Uterus (tissue), 4 donors: Measurements from ENCODE around the gene GRIK3. TPM values are rescaled to one million over a fixed set of nuclear protein-coding genes. Genes with fewer than 3 reads are reported as not detected.

Source experiments
- DNase-seq, 2 donors: peaks; one replicate each; pipeline ENCODE4 v3.0.0-alpha.2; 2019 to 2020
- H3K27ac ChIP-seq, 2 donors: fragments of 200-600 bp; sonication (generic); 1 replicate in 1 of 2; 2 replicates in 1 of 2; pipeline ENCODE4 v1.5.1; 2016 to 2018
- H3K27me3 ChIP-seq, 2 donors: fragments of 200-600 bp; sonication (generic); one replicate each; pipeline ENCODE4 v1.5.1; 2018 to 2019; ENCODE audit warnings: control low read depth in 1 of 2
- H3K36me3 ChIP-seq, 2 donors: fragments of 200-600 bp; sonication (generic); one replicate each; pipeline ENCODE4 v1.5.1; 2019; ENCODE audit warnings: control low read depth in 1 of 2
- H3K4me1 ChIP-seq, 2 donors: fragments of 200-600 bp; sonication (generic); one replicate each; pipeline ENCODE4 v1.5.1; 2018 to 2019; ENCODE audit warnings: control low read depth in 1 of 2
- H3K4me3 ChIP-seq, 2 donors: fragments of 200-600 bp; sonication (generic); 1 replicate in 1 of 2; 2 replicates in 1 of 2; pipeline ENCODE4 v1.5.1; 2018 to 2019; ENCODE audit warnings: mild to moderate bottlenecking in 1 of 2
- H3K9me3 ChIP-seq, 2 donors: fragments of 200-600 bp; sonication (generic); one replicate each; pipeline ENCODE4 v1.5.1; 2019; ENCODE audit warnings: control low read depth in 1 of 2
- POLR2A ChIP-seq, 2 donors: fragments of 450-650 bp; IDR thresholded peaks; one replicate each; pipeline ENCODE4 v1.6.1; 2016; ENCODE audit warnings: antibody characterized with exemption in 2 of 2, mild to moderate bottlenecking in 1 of 2, moderate library complexity in 1 of 2
- intact Hi-C: fragments of 100-400 bp; cut with DNase I; formaldehyde crosslinking; loops from one replicate; pipeline ENCODE4 v1.15.1; 2023; ENCODE audit warnings: low total_unique reads
- total RNA-seq, 4 donors: library from RNA; depleted of rRNA in 3 of 4; stranded (reverse); fragments of >200 nt in 3 of 4; gene quantifications; one replicate each; pipeline versions ENCODE4 v1.1.0 to v1.2.4, GENCODE V29; 2014 to 2023
- TF ChIP-seq, protein P1 (sequence below), 4 experiments: fragments of 200-600 bp in 2 of 4; fragments of 450-650 bp in 2 of 4; sonication (generic) in 2 of 4; IDR thresholded peaks; one replicate each; pipeline ENCODE4 v1.5.1; 2016 to 2019; ENCODE audit warnings: antibody characterized with exemption in 4 of 4, mild to moderate bottlenecking in 2 of 4, moderate library complexity in 1 of 4
- donor health status: DM: yes; HTN: yes; CAD: no.

Gene GRIK3
- total RNA-seq, 4 donors from 2014 or later = 0.52 to 1.6 TPM; not detected in 2

GRCh38 chr1:36759355-36759754 lies 275.0 kb downstream of the GRIK3 start:
- no peak for DNase-seq
- H3K27ac ChIP-seq = no peak overlapping the region
- TF ChIP-seq, protein P1, sequence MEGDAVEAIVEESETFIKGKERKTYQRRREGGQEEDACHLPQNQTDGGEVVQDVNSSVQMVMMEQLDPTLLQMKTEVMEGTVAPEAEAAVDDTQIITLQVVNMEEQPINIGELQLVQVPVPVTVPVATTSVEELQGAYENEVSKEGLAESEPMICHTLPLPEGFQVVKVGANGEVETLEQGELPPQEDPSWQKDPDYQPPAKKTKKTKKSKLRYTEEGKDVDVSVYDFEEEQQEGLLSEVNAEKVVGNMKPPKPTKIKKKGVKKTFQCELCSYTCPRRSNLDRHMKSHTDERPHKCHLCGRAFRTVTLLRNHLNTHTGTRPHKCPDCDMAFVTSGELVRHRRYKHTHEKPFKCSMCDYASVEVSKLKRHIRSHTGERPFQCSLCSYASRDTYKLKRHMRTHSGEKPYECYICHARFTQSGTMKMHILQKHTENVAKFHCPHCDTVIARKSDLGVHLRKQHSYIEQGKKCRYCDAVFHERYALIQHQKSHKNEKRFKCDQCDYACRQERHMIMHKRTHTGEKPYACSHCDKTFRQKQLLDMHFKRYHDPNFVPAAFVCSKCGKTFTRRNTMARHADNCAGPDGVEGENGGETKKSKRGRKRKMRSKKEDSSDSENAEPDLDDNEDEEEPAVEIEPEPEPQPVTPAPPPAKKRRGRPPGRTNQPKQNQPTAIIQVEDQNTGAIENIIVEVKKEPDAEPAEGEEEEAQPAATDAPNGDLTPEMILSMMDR (IDR thresholded peaks at IDR 0.05) = no peak
- TF ChIP-seq POLR2A (IDR thresholded peaks at IDR 0.05) = no peak
- H3K9me3 ChIP-seq = no peaks in the 10 kb centered on the region
- no peaks in the 10 kb centered on the region for H3K4me1 ChIP-seq
- no peaks in the 10 kb centered on the region for H3K27me3 ChIP-seq
- intact Hi-C loops = no loop called here
- H3K4me3 ChIP-seq = no peak overlapping the region
- no peaks in the 10 kb centered on the region for H3K36me3 ChIP-seq

DNA sequence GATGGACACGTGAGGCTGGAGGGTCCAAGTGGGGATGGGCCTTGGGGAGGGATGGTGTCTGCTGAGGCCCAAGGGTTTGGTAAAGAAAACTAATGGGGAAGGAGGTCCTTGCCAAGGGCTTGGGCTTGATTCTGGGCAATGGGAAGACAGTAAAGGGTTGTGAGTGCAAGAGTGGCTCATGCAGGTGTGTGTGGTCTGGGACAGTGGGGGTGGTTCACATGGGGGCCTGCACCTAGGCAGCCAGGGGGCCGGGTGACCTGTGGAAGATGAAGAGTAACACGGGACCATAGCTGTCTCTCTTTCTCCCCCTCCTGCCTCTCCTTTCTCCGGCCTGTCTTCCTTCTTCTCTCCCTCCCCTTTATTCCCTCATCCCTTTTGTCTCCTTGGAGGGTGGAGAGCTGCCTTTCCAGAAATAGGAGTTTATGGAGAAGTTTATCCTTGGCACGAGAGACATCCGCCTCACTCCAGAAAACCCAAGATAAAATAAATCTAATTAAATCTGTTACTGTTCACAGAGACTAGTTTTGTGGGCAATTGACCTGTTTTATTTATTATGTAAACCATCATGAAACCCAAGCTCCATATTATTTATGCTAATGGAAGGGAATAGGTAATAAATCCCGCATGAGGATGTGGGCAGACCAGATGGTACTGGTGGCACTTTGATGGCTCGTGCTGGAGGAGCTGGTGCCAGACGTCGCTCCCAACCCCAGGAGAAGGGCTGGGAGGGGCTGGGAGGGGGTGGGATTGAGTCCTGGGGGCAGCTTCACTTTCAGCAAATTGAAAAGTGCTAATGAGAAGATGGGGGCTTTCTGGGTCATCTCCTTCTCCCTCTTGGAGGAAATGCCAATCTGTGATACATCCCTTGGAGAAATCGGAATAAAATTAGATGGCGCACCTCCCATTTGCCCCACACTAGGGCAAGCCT lies 278.7 kb downstream of the GRIK3 start:
- no peak for DNase-seq

GRCh38 chr1:36754366-36754765 lies 279.9 kb downstream of the GRIK3 start:
- Histone ChIP-seq H3K4me3 (no peak overlapping the region), H3K27ac (no peak overlapping the region), H3K36me3 (no peaks in the 10 kb centered on the region), H3K9me3 (no peaks in the 10 kb centered on the region), H3K27me3 (no peaks in the 10 kb centered on the region), H3K4me1 (no peaks in the 10 kb centered on the region)
- intact Hi-C loops = no loop called here
- no peak for DNase-seq
- TF ChIP-seq POLR2A (IDR thresholded peaks at IDR 0.05) = no peak
- TF ChIP-seq, protein P1 (IDR thresholded peaks at IDR 0.05) = no peak

More for the DNA sequence above, 278.7 kb downstream of the GRIK3 start:
- no peaks in the 10 kb centered on the region for H3K36me3 ChIP-seq
- intact Hi-C loops = no loop called here
- H3K27me3 ChIP-seq = no peaks in the 10 kb centered on the region
- no peaks in the 10 kb centered on the region for H3K4me1 ChIP-seq
- H3K27ac ChIP-seq = no peak overlapping the region
- H3K9me3 ChIP-seq = no peaks in the 10 kb centered on the region
- no peak overlapping the region for H3K4me3 ChIP-seq
- TF ChIP-seq POLR2A (IDR thresholded peaks at IDR 0.05) = no peak
- TF ChIP-seq, protein P1 (IDR thresholded peaks at IDR 0.05) = no peak

- Histone ChIP-seq H3K27ac (no peak overlapping the region), H3K9me3 (no peaks in the 10 kb centered on the region), H3K36me3 (no peaks in the 10 kb centered on the region), H3K4me3 (no peak overlapping the region), H3K27me3 (no peaks in the 10 kb centered on the region), H3K4me1 (no peaks in the 10 kb centered on the region)
- intact Hi-C loops = no loop called here
- no peak for TF ChIP-seq POLR2A (IDR thresholded peaks at IDR 0.05)
- TF ChIP-seq, protein P1 (IDR thresholded peaks at IDR 0.05) = no peak
- no peak for DNase-seq
Observed at GRCh38 chr1:36753451-36753850, 280.9 kb downstream of the GRIK3 start.

GRCh38 chr1:36752891-36753361 lies 281.4 kb downstream of the GRIK3 start:
- no peak for DNase-seq
- H3K27me3 ChIP-seq = no peaks in the 10 kb centered on the region

More at GRCh38 chr1:36752891-36753361, 281.4 kb downstream of the GRIK3 start:
- TF ChIP-seq POLR2A (IDR thresholded peaks at IDR 0.05) = no peak
- TF ChIP-seq, protein P1 (IDR thresholded peaks at IDR 0.05) = no peak
- no peaks in the 10 kb centered on the region for H3K4me1 ChIP-seq
- H3K36me3 ChIP-seq = no peaks in the 10 kb centered on the region
- no peaks in the 10 kb centered on the region for H3K9me3 ChIP-seq
- H3K4me3 ChIP-seq = no peak overlapping the region
- H3K27ac ChIP-seq = no peak overlapping the region
- intact Hi-C loops = no loop called here
